ENCODE results near the gene FAM120A. TPM values are rescaled to one million over a fixed set of nuclear protein-coding genes. Genes with fewer than 3 reads are reported as not detected.
A peak's percentile ranks its signal among the peaks of the same experiment; 100 is the strongest.

Gene FAM120A
- total RNA-seq, 1 experiment from 2014 or later, result 53.3 TPM

GRCh38 chr9:93597142-93597706 is 145.7 kb downstream of the FAM120A start:
- Mint-ChIP-seq H3K4me1 (peaks cover 65% of the 10 kb centered on the region), H3K9me3 (no peaks in the 10 kb centered on the region), H3K36me3 (no peaks in the 10 kb centered on the region), H3K27me3 (ENCODE audit: low read depth) (no peaks in the 10 kb centered on the region; the same call in 1 of the 2 replicates), H3K27ac (no peak overlapping the region; the same call in 1 of the 2 replicates), H3K4me3 (no peak overlapping the region)
- no peak for ATAC-seq
- DNase-seq (ENCODE audit: low spot score), result no peak
- POLR2A ChIA-PET, result interaction anchor here (0.7 kb wide), 1 partner anchor 300 kb away, joined by 3 read pairs; no protein-coding TSS in a partner anchor
- no peak for TF ChIP-seq FOXP4 (CRISPR knock-in tag; IDR thresholded peaks at IDR 0.05)
- no peak for TF ChIP-seq ZNF425 (CRISPR knock-in tag; conservative IDR thresholded peaks at IDR 0.05)
- no peak for TF ChIP-seq ELF4 (CRISPR knock-in tag; IDR thresholded peaks at IDR 0.05; ENCODE audit: low read depth)
- no peak for TF ChIP-seq ZNF281 (CRISPR knock-in tag; IDR thresholded peaks at IDR 0.05)
- no peak for TF ChIP-seq ETV6 (CRISPR knock-in tag; IDR thresholded peaks at IDR 0.05)
- TF ChIP-seq CDX4 (CRISPR knock-in tag; IDR thresholded peaks at IDR 0.05; ENCODE audit: borderline replicate concordance), result no peak
- no peak for TF ChIP-seq ATF2 (CRISPR knock-in tag; IDR thresholded peaks at IDR 0.05; ENCODE audit: borderline replicate concordance, low read depth)
- TF ChIP-seq SP1 (CRISPR knock-in tag; conservative IDR thresholded peaks at IDR 0.05), result no peak
- TF ChIP-seq GABPB1 (CRISPR knock-in tag; IDR thresholded peaks at IDR 0.05), result no peak
- no peak for TF ChIP-seq ESRRA (CRISPR knock-in tag; IDR thresholded peaks at IDR 0.05; ENCODE audit: borderline replicate concordance)
- TF ChIP-seq PRRX2 (CRISPR knock-in tag; IDR thresholded peaks at IDR 0.05), result no peak
- no peak for TF ChIP-seq CBFB (CRISPR knock-in tag; IDR thresholded peaks at IDR 0.05; ENCODE audit: low read depth)
- TF ChIP-seq MYBL2 (CRISPR knock-in tag; IDR thresholded peaks at IDR 0.05), result no peak
- no peak for TF ChIP-seq ZNF121 (CRISPR knock-in tag; IDR thresholded peaks at IDR 0.05)
- CTCF ChIA-PET, result interaction anchor here (1.3 kb wide), 1 partner anchor 30 kb away, joined by 3 read pairs; no protein-coding TSS in a partner anchor

- H3K4me3 Mint-ChIP-seq, result no peak overlapping the region
- H3K27me3 Mint-ChIP-seq (ENCODE audit: low read depth), result no peaks in the 10 kb centered on the region; the same call in 1 of the 2 replicates
- H3K9me3 Mint-ChIP-seq, result no peaks in the 10 kb centered on the region
- H3K27ac Mint-ChIP-seq, result peak overlapping the region; percentile 20; the same call in 1 of the 2 replicates
- CTCF ChIA-PET, result interaction anchor here (1.3 to 2.7 kb wide), 3 partner anchors 16 to 32 kb away, joined by 3 to 14 read pairs (median 3); no protein-coding TSS in a partner anchor
- H3K36me3 Mint-ChIP-seq, result no peaks in the 10 kb centered on the region
- no peak for ATAC-seq
- H3K4me1 Mint-ChIP-seq, result peaks cover 64% of the 10 kb centered on the region
- DNase-seq (ENCODE audit: low spot score), result peak; percentile 6
- POLR2A ChIA-PET, result no interaction called here
- TF ChIP-seq FOXP1 (CRISPR knock-in tag; IDR thresholded peaks at IDR 0.05; ENCODE audit: borderline replicate concordance) (no peak), ZNF396 (CRISPR knock-in tag; IDR thresholded peaks at IDR 0.05; ENCODE audit: borderline replicate concordance) (no peak), NR2C2 (CRISPR knock-in tag; IDR thresholded peaks at IDR 0.05) (no peak), ZNF138 (CRISPR knock-in tag; conservative IDR thresholded peaks at IDR 0.05) (no peak), ZNF317 (CRISPR knock-in tag; IDR thresholded peaks at IDR 0.05; ENCODE audit: borderline replicate concordance, low read depth) (no peak), MYBL2 (CRISPR knock-in tag; IDR thresholded peaks at IDR 0.05) (no peak), ZMAT4 (CRISPR knock-in tag; IDR thresholded peaks at IDR 0.05) (no peak), CREM (CRISPR knock-in tag; IDR thresholded peaks at IDR 0.05) (no peak), OVOL2 (CRISPR knock-in tag; IDR thresholded peaks at IDR 0.05; ENCODE audit: borderline replicate concordance) (no peak), FOXP4 (CRISPR knock-in tag; IDR thresholded peaks at IDR 0.05) (no peak)
These were observed 146.6 kb downstream of the FAM120A start for GRCh38 chr9:93597871-93598646.

All from WTC11 (cell line).